Psoas muscle (tissue), 8 donors: Measurements from ENCODE around the gene UGT1A4. TPM values are rescaled to one million over a fixed set of nuclear protein-coding genes. Genes with fewer than 3 reads are reported as not detected.

Experiments
- ATAC-seq, 4 donors: fragments of 200-7000 bp; cut with Tn5 transposase; one replicate each; pipeline ENCODE4 v1.9.1; 2020; ENCODE audit warnings: moderate library complexity in 3 of 4, mild to moderate bottlenecking in 2 of 4
- DNase-seq, 2 donors: peaks; one replicate each; pipeline ENCODE4 v3.0.0-alpha.2; 2020
- H3K27ac ChIP-seq: fragments of 200-600 bp; one replicate; pipeline ENCODE4 v1.8.0; 2022
- H3K27me3 ChIP-seq, 3 donors: fragments of 200-600 bp in 1 of 3; one replicate each; pipeline versions ENCODE4 v1.6.1 to v1.8.0; 2013 to 2022; ENCODE audit warnings: low read length in 2 of 3, mild to moderate bottlenecking in 2 of 3, moderate library complexity in 1 of 3; ENCODE audit not compliant: insufficient read depth in 3 of 3
- H3K36me3 ChIP-seq, 2 donors: fragments of 200-600 bp in 1 of 2; one replicate each; pipeline versions ENCODE4 v1.6.1 to v1.8.0; 2013 to 2022; ENCODE audit warnings: low read depth in 1 of 2, mild to moderate bottlenecking in 1 of 2, moderate library complexity in 1 of 2; ENCODE audit not compliant: insufficient read depth in 1 of 2
- H3K4me1 ChIP-seq: fragments of 200-600 bp; one replicate; pipeline ENCODE4 v1.8.0; 2022
- H3K4me3 ChIP-seq: fragments of 200-600 bp; one replicate; pipeline ENCODE4 v1.8.0; 2022; ENCODE audit warnings: mild to moderate bottlenecking
- H3K9me3 ChIP-seq: fragments of 200-600 bp; one replicate; pipeline ENCODE4 v1.8.0; 2022
- CTCF ChIP-seq: fragments of 200-600 bp; IDR thresholded peaks from one replicate; pipeline ENCODE4 v1.8.0; 2022; ENCODE audit warnings: antibody characterized with exemption
- WGBS, 3 donors: extraction: QIAGEN DNeasy Blood & Tissue Kit; methylation state at CpG; one replicate each; pipeline versions ENCODE4 v1.1.6 to v1.1.7; 2013; 5-methylcytosine and 5-hydroxymethylcytosine counted together
- intact Hi-C, 2 donors: fragments of 100-400 bp; cut with DNase I; formaldehyde crosslinking; loops; one replicate each; pipeline versions ENCODE4 v1.11.0 to v1.14.2; 2022
- polyA plus RNA-seq, 3 donors: library from polyadenylated mRNA; stranded (reverse); fragments of 200-250 nt; gene quantifications; one replicate each; pipeline ENCODE4 v1.2.3, GENCODE V29; 2013
- total RNA-seq, 4 donors: library from RNA; stranded (reverse); fragmentation: NEBNext Ultra II Directional in 2 of 4; extraction: Animal tissue kit (Norgen Biotek cat#: 25700) in 2 of 4; gene quantifications; one replicate each; pipeline versions ENCODE4 v1.2.1 to v1.2.4, GENCODE V29; 2021 to 2023
- donor health status: healthy with polysubstance abuse.
- donor health status: DM: no; HTN: no; CAD: no; lungs with moderate emphysema.
- donor health status: Bipolar disorder and iron deficiency.
- donor health status: healthy.
- donor health status: DM: yes; HTN: yes; CAD: no.
- donor health status: DM: no; HTN: no; CAD: no.
- donor health status: DM: no; HTN: no; CAD: no.
- donor health status: DM: yes; HTN: yes; CAD: no.

Gene UGT1A4
- total and polyA plus RNA-seq, 7 donors, result not detected

- H3K27me3 ChIP-seq, result peaks cover 0 to 3% (median 0%) of the 10 kb centered on the region in 3 donors
- 84 to 92% (median 85%) methylated on average over 8 of the region's 8 CpGs for WGBS, 3 donors
- H3K27ac ChIP-seq, result no peak overlapping the region
- no peak for ATAC-seq
- intact Hi-C loops, result no loop called here
- no peak overlapping the region for H3K4me3 ChIP-seq
- H3K36me3 ChIP-seq, result no peaks in the 10 kb centered on the region
- no peaks in the 10 kb centered on the region for H3K4me1 ChIP-seq
- no peak for DNase-seq
- TF ChIP-seq CTCF, result no peak
- H3K9me3 ChIP-seq, result no peaks in the 10 kb centered on the region
These were observed 93.2 kb downstream of the UGT1A4 start for GRCh38 chr2:233811732-233812131.

- DNase-seq (no peak), ATAC-seq (no peak)
- intact Hi-C loops, result no loop called here
- no peak for TF ChIP-seq CTCF
- Histone ChIP-seq H3K9me3 (no peaks in the 10 kb centered on the region), H3K4me3 (no peak overlapping the region), H3K4me1 (no peaks in the 10 kb centered on the region), H3K36me3 (no peaks in the 10 kb centered on the region), H3K27me3 (peaks cover 0 to 7% (median 0%) of the 10 kb centered on the region in 3 donors), H3K27ac (no peak overlapping the region)
- WGBS, 3 donors, result 61 to 71% (median 70%) methylated on average over 3 of the region's 3 CpGs
These were observed 94.9 kb downstream of the UGT1A4 start for GRCh38 chr2:233813236-233814055.

GRCh38 chr2:233814056-233814835, 95.7 kb downstream of the UGT1A4 start:
- Histone ChIP-seq H3K27ac (no peak overlapping the region), H3K9me3 (no peaks in the 10 kb centered on the region), H3K36me3 (no peaks in the 10 kb centered on the region), H3K4me3 (no peak overlapping the region), H3K4me1 (no peaks in the 10 kb centered on the region), H3K27me3 (peaks cover 0 to 4% (median 0%) of the 10 kb centered on the region in 3 donors)
- 41 to 68% (median 47%) methylated on average over 2 of the region's 2 CpGs for WGBS, 3 donors
- ATAC-seq (no peak), DNase-seq (no peak)
- no peak for TF ChIP-seq CTCF
- intact Hi-C loops, result no loop called here

- H3K9me3 ChIP-seq, result no peaks in the 10 kb centered on the region
- H3K27ac ChIP-seq, result no peak overlapping the region
- intact Hi-C loops, result no loop called here
- no peak for DNase-seq
- ATAC-seq, result no peak
- no peak for TF ChIP-seq CTCF
- H3K4me3 ChIP-seq, result no peak overlapping the region
- H3K36me3 ChIP-seq, result no peaks in the 10 kb centered on the region
- 35 to 58% (median 55%) methylated on average over 6 of the region's 6 CpGs for WGBS, 3 donors
- H3K27me3 ChIP-seq, result peaks cover 0 to 4% (median 0%) of the 10 kb centered on the region in 3 donors
- H3K4me1 ChIP-seq, result no peaks in the 10 kb centered on the region
These were observed 97.3 kb downstream of the UGT1A4 start for GRCh38 chr2:233815861-233816260.
